Fibroblast of the aortic adventitia (primary cell): ENCODE measurements around the gene PYHIN1. TPM values are rescaled to one million over a fixed set of nuclear protein-coding genes. Genes with fewer than 3 reads are reported as not detected.

ENCODE experiments used
- DNase-seq: peaks from one replicate; pipeline ENCODE4 v3.0.0-alpha.2; 2010; ENCODE audit warnings: low read depth
- H3K4me3 ChIP-seq: 2 replicates; pipeline ENCODE4 v1.5.1; 2011; ENCODE audit warnings: low read depth, mild to moderate bottlenecking, control low read depth, low read length, moderate library complexity
- CTCF ChIP-seq: IDR thresholded peaks from 2 replicates; pipeline ENCODE4 v1.5.1; 2011; ENCODE audit warnings: mild to moderate bottlenecking, low read length, control low read depth, inconsistent platforms; ENCODE audit not compliant: insufficient read depth
- total RNA-seq: library from RNA; depleted of rRNA; stranded (reverse); fragments of >200 nt; gene quantifications from 2 replicates; pipeline ENCODE4 v1.2.3, GENCODE V29; 2012; ENCODE audit warnings: low replicate concordance

PYHIN1 gene
- total RNA-seq, 1 donor: not detected

GRCh38 chr1:158946785-158947184 is 15.4 kb downstream of the PYHIN1 start:
- no peak overlapping the region for H3K4me3 ChIP-seq
- TF ChIP-seq CTCF: no peak
- DNase-seq: no peak

- H3K4me3 ChIP-seq: no peak overlapping the region
- DNase-seq: no peak
- TF ChIP-seq CTCF: no peak
Measured at GRCh38 chr1:158951956-158952355, 20.6 kb downstream of the PYHIN1 start.

- no peak for DNase-seq
- TF ChIP-seq CTCF: no peak
- H3K4me3 ChIP-seq: no peak overlapping the region
Measured at GRCh38 chr1:158952416-158952815, 21.1 kb downstream of the PYHIN1 start.

- TF ChIP-seq CTCF: no peak
- H3K4me3 ChIP-seq: no peak overlapping the region
- DNase-seq: no peak
Measured at GRCh38 chr1:158961178-158961577, 29.8 kb downstream of the PYHIN1 start.

GRCh38 chr1:158962983-158963382 is 31.6 kb downstream of the PYHIN1 start:
- no peak overlapping the region for H3K4me3 ChIP-seq
- no peak for DNase-seq
- TF ChIP-seq CTCF: no peak

GRCh38 chr1:158969166-158969565 is 37.8 kb downstream of the PYHIN1 start:
- TF ChIP-seq CTCF: no peak
- no peak overlapping the region for H3K4me3 ChIP-seq
- DNase-seq: no peak

- no peak for DNase-seq
- TF ChIP-seq CTCF: no peak
- no peak overlapping the region for H3K4me3 ChIP-seq
Measured at GRCh38 chr1:158969855-158970254, 38.5 kb downstream of the PYHIN1 start.
